ENCODE results near the gene PRLR. TPM values are rescaled to one million over a fixed set of nuclear protein-coding genes. Genes with fewer than 3 reads are reported as not detected.

The PRLR gene
- total and polyA plus RNA-seq, 11 donors, result 0.08 to 2.2 (median 0.57) TPM

DNA sequence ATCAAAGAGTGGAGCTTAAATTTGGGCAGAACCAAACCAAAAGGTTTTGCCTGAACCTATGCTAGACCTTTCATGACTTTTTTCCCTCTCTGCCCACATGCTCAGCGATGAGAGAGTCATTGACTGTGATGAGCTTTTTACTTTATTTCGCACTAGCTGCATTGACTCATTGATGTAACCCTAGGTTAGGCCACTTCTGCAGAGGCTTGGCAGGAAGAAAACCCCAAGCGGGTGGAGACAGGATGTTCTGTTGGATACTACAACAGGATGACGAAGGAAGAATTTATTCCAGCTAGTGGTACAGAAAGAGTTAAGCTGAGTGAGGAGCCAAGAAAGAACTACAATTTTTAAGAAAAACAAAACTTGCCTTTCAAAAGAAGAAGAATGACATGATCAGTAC lies 201.0 kb downstream of the PRLR start:
- DNase-seq, result no peak
- no peaks in the 10 kb centered on the region for H3K36me3 ChIP-seq
- no peak for TF ChIP-seq POLR2A (IDR thresholded peaks at IDR 0.05)
- TF ChIP-seq, protein P1, sequence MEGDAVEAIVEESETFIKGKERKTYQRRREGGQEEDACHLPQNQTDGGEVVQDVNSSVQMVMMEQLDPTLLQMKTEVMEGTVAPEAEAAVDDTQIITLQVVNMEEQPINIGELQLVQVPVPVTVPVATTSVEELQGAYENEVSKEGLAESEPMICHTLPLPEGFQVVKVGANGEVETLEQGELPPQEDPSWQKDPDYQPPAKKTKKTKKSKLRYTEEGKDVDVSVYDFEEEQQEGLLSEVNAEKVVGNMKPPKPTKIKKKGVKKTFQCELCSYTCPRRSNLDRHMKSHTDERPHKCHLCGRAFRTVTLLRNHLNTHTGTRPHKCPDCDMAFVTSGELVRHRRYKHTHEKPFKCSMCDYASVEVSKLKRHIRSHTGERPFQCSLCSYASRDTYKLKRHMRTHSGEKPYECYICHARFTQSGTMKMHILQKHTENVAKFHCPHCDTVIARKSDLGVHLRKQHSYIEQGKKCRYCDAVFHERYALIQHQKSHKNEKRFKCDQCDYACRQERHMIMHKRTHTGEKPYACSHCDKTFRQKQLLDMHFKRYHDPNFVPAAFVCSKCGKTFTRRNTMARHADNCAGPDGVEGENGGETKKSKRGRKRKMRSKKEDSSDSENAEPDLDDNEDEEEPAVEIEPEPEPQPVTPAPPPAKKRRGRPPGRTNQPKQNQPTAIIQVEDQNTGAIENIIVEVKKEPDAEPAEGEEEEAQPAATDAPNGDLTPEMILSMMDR (IDR thresholded peaks at IDR 0.05), result no peak
- no peak overlapping the region for H3K27ac ChIP-seq
- intact Hi-C loops (cut with DNase I), result no loop called here
- no peak overlapping the region for H3K4me3 ChIP-seq
- peaks cover 0 to 8% (median 0%) of the 10 kb centered on the region in 9 donors for H3K27me3 ChIP-seq
- no peaks in the 10 kb centered on the region for H3K4me1 ChIP-seq
- no peaks in the 10 kb centered on the region for H3K9me3 ChIP-seq
- WGBS, 4 donors, result 45 to 68% (median 54%) methylated on average over 4 of the region's 4 CpGs
- no peak for ATAC-seq

DNA sequence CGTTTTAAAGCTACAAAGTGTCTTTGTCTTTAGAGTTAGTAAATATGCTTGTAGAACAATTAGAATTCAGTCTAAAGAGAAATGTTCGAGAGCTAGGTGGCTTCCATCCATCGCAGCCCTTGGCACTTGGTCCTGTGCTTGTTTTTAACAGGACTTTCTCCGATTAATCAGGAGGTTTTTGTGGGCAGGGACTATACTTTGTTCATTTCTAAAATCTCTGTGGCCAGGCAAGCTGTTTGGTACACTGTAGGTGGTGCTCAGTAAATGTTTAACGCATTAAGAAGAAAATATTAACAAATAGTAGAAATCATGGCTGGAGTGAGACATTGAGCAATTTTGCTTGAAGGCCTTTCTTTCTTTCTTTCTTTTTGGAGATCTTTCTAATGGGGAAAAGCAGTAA lies 203.3 kb downstream of the PRLR start:
- Histone ChIP-seq H3K36me3 (no peaks in the 10 kb centered on the region), H3K4me3 (no peak overlapping the region), H3K27me3 (peaks cover 0 to 8% (median 0%) of the 10 kb centered on the region in 9 donors), H3K4me1 (no peaks in the 10 kb centered on the region), H3K27ac (no peak overlapping the region), H3K9me3 (no peaks in the 10 kb centered on the region)
- TF ChIP-seq POLR2A (IDR thresholded peaks at IDR 0.05), result no peak
- TF ChIP-seq, protein P1 (IDR thresholded peaks at IDR 0.05), result no peak
- WGBS, 4 donors, result 86 to 90% (median 89%) methylated on average over 5 of the region's 5 CpGs
- intact Hi-C loops (cut with DNase I), result no loop called here
- no peak for DNase-seq
- no peak for ATAC-seq

DNA sequence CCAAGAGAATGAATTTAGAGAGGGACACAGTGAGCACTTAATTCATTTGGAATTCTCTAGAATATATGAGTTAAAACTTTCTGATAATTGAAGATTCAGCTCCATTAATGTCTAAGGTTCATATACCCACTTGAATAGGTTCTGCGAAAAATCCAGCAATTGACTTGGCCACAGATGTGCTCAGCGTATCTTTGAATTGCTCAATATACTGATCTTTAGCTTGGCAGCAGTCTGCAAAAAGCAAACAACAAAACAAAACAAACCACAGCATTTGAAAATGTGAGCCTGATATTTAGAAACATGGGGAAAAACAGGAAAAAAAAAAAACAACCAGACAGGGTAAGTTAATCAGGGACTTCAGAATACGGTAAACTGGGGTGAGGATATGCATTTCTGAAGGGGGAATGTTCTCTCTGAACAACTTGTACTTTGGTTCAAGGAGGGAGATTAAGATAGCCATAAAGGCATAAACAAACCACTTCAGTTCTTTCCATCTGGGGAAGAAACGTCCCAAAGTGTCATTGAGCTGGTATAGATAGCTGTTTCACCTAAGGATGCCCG lies 203.9 kb downstream of the PRLR start:
- peaks cover 0 to 8% (median 0%) of the 10 kb centered on the region in 9 donors for H3K27me3 ChIP-seq
- ATAC-seq, result no peak
- no peaks in the 10 kb centered on the region for H3K36me3 ChIP-seq
- 69 to 79% (median 74%) methylated on average over 5 of the region's 5 CpGs for WGBS, 4 donors
- H3K4me1 ChIP-seq, result no peaks in the 10 kb centered on the region
- no peak for TF ChIP-seq POLR2A (IDR thresholded peaks at IDR 0.05)
- TF ChIP-seq, protein P1 (IDR thresholded peaks at IDR 0.05), result no peak
- no peak overlapping the region for H3K4me3 ChIP-seq
- H3K9me3 ChIP-seq, result no peaks in the 10 kb centered on the region
- intact Hi-C loops (cut with DNase I), result no loop called here
- H3K27ac ChIP-seq, result no peak overlapping the region
- DNase-seq, result no peak

DNA sequence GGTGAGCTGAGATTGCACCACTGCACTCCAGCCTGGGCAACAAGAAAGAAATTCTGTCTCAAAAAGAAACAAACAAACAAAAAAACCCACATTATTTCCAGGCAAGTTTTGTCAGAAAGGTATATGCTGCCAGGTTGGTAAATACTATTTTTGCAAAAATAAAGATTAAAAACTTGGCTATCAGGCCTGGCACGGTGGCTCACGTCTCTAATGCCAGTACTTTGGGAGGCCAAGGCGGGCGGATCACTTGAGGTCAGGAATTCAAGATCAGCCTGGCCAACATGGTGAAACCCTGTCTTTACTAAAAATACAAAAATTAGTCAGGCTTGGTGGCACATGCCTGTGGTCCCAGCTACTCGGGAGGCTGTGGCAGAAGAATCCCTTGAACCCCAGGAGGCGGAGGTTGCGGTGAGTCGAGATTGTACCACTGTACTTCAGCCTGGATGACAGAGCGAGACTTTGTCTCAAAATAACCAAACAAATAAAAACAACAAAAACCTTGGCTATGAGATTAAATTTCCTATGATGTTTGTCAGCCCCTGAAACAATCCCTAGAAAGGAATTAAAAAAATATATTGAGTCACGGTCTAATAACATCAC lies 205.3 kb downstream of the PRLR start:
- DNase-seq (no peak), ATAC-seq (no peak)
- WGBS, 4 donors, result 84 to 91% (median 88%) methylated on average over 10 of the region's 10 CpGs
- H3K36me3 ChIP-seq, result no peaks in the 10 kb centered on the region
- H3K9me3 ChIP-seq, result no peaks in the 10 kb centered on the region
- peaks cover 0 to 8% (median 0%) of the 10 kb centered on the region in 9 donors for H3K27me3 ChIP-seq
- H3K4me1 ChIP-seq, result no peaks in the 10 kb centered on the region
- intact Hi-C loops (cut with DNase I), result no loop called here
- TF ChIP-seq, protein P1 (IDR thresholded peaks at IDR 0.05), result no peak
- TF ChIP-seq POLR2A (IDR thresholded peaks at IDR 0.05), result no peak
- no peak overlapping the region for H3K4me3 ChIP-seq
- H3K27ac ChIP-seq, result no peak overlapping the region

All from heart left ventricle (tissue), 16 donors.